GM18505 (cell line): ENCODE results near the gene ZSCAN21.

ENCODE experiments used
- ATAC-seq: cut with Tn5 transposase; IDR thresholded peaks from one replicate; pipeline ENCODE4 v1.9.1; 2021; ENCODE audit not compliant: unreplicated experiment
- POLR2A ChIP-seq: IDR thresholded peaks from 4 replicates; pipeline ENCODE4 v1.6.1; 2011; ENCODE audit warnings: borderline replicate concordance; ENCODE audit not compliant: insufficient read depth, insufficient read length; ENCODE audit errors: extremely low read depth

The ZSCAN21 gene

GRCh38 chr7:100016215-100016901 is 33.2 kb upstream of the ZSCAN21 start:
- ATAC-seq, result no peak
- TF ChIP-seq POLR2A, result no peak

- ATAC-seq, result no peak
- no peak for TF ChIP-seq POLR2A
Observed at GRCh38 chr7:100017300-100017699, 32.3 kb upstream of the ZSCAN21 start.

DNA sequence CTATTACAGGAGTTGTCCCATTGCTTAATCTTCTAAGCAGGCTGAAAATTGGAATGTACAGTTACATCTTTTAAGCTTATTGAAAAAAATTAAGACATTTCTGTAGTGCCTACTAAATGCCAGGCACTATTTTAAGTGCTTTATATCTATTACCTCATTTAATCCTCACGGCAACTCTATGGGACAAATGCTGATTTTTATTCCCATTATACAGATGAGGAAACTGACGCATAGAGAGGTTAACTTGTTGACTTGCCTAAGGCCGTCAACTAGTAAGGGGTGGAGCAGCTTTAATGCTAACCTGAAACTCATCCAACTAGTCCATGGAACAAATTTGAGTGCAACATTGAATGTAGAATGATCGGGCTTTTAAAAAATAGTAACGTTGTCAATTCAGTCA is 31.7 kb upstream of the ZSCAN21 start:
- no peak for TF ChIP-seq POLR2A
- no peak for ATAC-seq

GRCh38 chr7:100019908-100020307 is 29.7 kb upstream of the ZSCAN21 start:
- TF ChIP-seq POLR2A, result no peak
- no peak for ATAC-seq

DNA sequence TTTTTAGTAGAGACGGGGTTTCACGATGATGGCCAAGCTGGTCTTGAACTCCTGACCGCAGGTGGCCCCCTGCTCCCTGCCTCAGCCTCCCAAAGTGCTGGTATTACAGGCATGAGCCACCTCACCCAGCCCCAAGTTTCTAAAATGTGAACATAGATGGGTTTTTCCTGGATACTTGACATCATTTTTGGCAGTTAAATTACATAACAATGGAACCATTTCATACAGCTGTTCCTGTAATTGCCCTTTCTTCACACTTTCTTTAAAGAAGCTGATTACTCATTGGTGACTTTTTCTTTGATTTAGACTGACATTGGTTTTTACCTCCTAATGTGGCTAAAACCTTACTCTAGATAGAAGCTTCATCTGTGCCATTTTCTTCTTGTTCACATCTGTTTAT is 28.3 kb upstream of the ZSCAN21 start:
- no peak for ATAC-seq
- no peak for TF ChIP-seq POLR2A

GRCh38 chr7:100022621-100023020 is 27.0 kb upstream of the ZSCAN21 start:
- no peak for ATAC-seq
- TF ChIP-seq POLR2A, result no peak

DNA sequence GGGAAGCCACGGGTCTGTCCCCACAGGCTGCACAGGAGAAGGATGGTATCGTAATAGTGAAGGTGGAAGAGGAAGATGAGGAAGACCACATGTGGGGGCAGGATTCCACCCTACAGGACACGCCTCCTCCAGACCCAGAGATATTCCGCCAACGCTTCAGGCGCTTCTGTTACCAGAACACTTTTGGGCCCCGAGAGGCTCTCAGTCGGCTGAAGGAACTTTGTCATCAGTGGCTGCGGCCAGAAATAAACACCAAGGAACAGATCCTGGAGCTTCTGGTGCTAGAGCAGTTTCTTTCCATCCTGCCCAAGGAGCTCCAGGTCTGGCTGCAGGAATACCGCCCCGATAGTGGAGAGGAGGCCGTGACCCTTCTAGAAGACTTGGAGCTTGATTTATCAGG is 26.0 kb upstream of the ZSCAN21 start:
- no peak for TF ChIP-seq POLR2A
- no peak for ATAC-seq

- no peak for ATAC-seq
- no peak for TF ChIP-seq POLR2A
Observed at GRCh38 chr7:100024020-100024619, 25.5 kb upstream of the ZSCAN21 start.

- no peak for ATAC-seq
- no peak for TF ChIP-seq POLR2A
Observed at GRCh38 chr7:100027197-100027596, 22.4 kb upstream of the ZSCAN21 start.

- no peak for ATAC-seq
- TF ChIP-seq POLR2A, result no peak
Observed at GRCh38 chr7:100029596-100029995, 20.0 kb upstream of the ZSCAN21 start.

GRCh38 chr7:100033526-100033925 is 16.0 kb upstream of the ZSCAN21 start:
- ATAC-seq, result no peak
- no peak for TF ChIP-seq POLR2A

DNA sequence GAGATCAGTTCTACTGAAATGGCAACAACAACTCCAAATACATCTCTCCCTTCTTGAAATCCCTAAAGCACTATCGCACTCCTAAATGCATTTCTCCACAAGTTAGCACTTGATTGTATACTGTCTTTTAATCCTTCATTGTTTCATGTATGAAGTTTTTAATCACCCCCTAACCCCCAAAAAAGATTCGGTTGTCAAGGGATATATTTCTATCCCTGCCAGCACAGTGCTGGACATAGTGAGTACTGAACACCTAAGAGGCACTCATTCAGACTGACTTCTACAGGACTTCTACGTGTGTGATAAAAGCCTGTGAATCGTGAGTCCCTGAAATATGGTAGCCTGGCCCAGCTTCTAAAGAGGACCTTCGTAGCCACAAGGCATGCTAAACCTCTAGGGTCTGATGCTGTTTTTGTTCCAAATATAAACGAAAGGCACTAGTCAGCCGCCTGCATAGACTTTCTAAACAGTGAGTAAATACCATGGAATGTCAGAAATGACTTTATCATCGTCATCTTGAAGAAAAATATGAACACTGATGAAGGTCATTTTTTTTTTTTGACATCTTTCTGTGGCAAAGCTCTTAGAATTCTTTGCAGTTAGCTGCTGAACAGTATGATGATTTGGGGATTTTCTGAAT is 14.6 kb upstream of the ZSCAN21 start:
- no peak for TF ChIP-seq POLR2A
- no peak for ATAC-seq

DNA sequence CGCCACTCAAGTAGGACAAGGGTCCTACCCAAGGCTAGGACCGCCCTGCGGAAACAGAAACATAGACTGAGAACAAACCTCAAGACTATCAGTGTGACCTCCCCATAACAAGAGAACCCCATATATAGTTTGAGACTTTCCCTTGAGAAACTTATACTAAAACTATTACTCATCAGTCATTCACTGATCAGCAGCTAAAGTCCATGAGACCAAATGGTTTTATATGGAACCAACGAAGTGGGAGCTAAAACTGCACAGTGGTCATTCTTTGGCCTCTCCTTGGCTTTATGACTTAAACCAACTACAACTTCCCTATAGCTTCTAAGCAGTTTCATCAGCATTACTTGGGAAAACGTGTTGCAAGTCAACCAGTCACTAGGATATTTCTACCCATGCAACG is 13.7 kb upstream of the ZSCAN21 start:
- no peak for ATAC-seq
- TF ChIP-seq POLR2A, result no peak

GRCh38 chr7:100038326-100038725 is 11.2 kb upstream of the ZSCAN21 start:
- no peak for ATAC-seq
- no peak for TF ChIP-seq POLR2A
